Measurements from ENCODE around the gene JMJD8. TPM values are rescaled to one million over a fixed set of nuclear protein-coding genes. Genes with fewer than 3 reads are reported as not detected.

Gene JMJD8
- total RNA-seq, 2 donors from 2014 or later = 48.8 to 55.6 TPM

- no peak for DNase-seq
- H3K27ac ChIP-seq (ENCODE audit: low read depth, low read length) = no peak overlapping the region
- no peak overlapping the region for H3K4me3 Mint-ChIP-seq
- H3K4me1 ChIP-seq (ENCODE audit: control insufficient read depth, insufficient read depth, low read length) = no peaks in the 10 kb centered on the region
- no peak overlapping the region for H3K27ac Mint-ChIP-seq
- no peaks in the 10 kb centered on the region for H3K36me3 ChIP-seq (ENCODE audit: control insufficient read depth, insufficient read depth, low read length)
- H3K9ac ChIP-seq (ENCODE audit: extremely low read depth, low read length, poor library complexity, severe bottlenecking) = no peak overlapping the region
- H3K27me3 Mint-ChIP-seq (ENCODE audit: insufficient read depth) = no peaks in the 10 kb centered on the region
- peaks cover 3% of the 10 kb centered on the region for H3K4me1 Mint-ChIP-seq
- H3K9me3 Mint-ChIP-seq = no peaks in the 10 kb centered on the region
- 88 to 97% methylated on average over 5 to 6 of the region's 6 CpGs for WGBS, 2 experiments (ENCODE audit: insufficient coverage in 1 of 2, insufficient read length in 1 of 2)
- H3K4me3 ChIP-seq (ENCODE audit: low read length) = no peak overlapping the region
- TF ChIP-seq CTCF (conservative IDR thresholded peaks at IDR 0.05) = no peak
- H3K27me3 ChIP-seq (ENCODE audit: control insufficient read depth, insufficient read depth, low read length, poor library complexity, severe bottlenecking) = no peaks in the 10 kb centered on the region
- H3K9me3 ChIP-seq (ENCODE audit: control insufficient read depth, low read length) = no peaks in the 10 kb centered on the region
- H3K36me3 Mint-ChIP-seq (ENCODE audit: low read depth) = peaks cover 8% of the 10 kb centered on the region
These were observed 24.0 kb downstream of the JMJD8 start for GRCh38 chr16:660132-660458.

- H3K4me1 Mint-ChIP-seq = peaks cover 3% of the 10 kb centered on the region
- H3K4me1 ChIP-seq (ENCODE audit: control insufficient read depth, insufficient read depth, low read length) = no peaks in the 10 kb centered on the region
- H3K36me3 ChIP-seq (ENCODE audit: control insufficient read depth, insufficient read depth, low read length) = no peaks in the 10 kb centered on the region
- no peak for TF ChIP-seq CTCF (conservative IDR thresholded peaks at IDR 0.05)
- no peaks in the 10 kb centered on the region for H3K27me3 Mint-ChIP-seq (ENCODE audit: insufficient read depth)
- no peak overlapping the region for H3K4me3 ChIP-seq (ENCODE audit: low read length)
- H3K27ac ChIP-seq (ENCODE audit: low read depth, low read length) = no peak overlapping the region
- no peaks in the 10 kb centered on the region for H3K9me3 Mint-ChIP-seq
- no peak for DNase-seq
- no peak overlapping the region for H3K9ac ChIP-seq (ENCODE audit: extremely low read depth, low read length, poor library complexity, severe bottlenecking)
- H3K27me3 ChIP-seq (ENCODE audit: control insufficient read depth, insufficient read depth, low read length, poor library complexity, severe bottlenecking) = no peaks in the 10 kb centered on the region
- H3K4me3 Mint-ChIP-seq = no peak overlapping the region
- H3K36me3 Mint-ChIP-seq (ENCODE audit: low read depth) = peaks cover 8% of the 10 kb centered on the region
- WGBS, 2 experiments (ENCODE audit: insufficient coverage in 1 of 2, insufficient read length in 1 of 2) = 92 to 94% methylated on average over 8 to 20 of the region's 20 CpGs
- H3K27ac Mint-ChIP-seq = no peak overlapping the region
- no peaks in the 10 kb centered on the region for H3K9me3 ChIP-seq (ENCODE audit: control insufficient read depth, low read length)
These were observed 24.5 kb downstream of the JMJD8 start for GRCh38 chr16:659618-660017.

GRCh38 chr16:658679-659571, 25.2 kb downstream of the JMJD8 start:
- Histone ChIP-seq H3K36me3 (ENCODE audit: control insufficient read depth, insufficient read depth, low read length) (no peaks in the 10 kb centered on the region), H3K4me3 (ENCODE audit: low read length) (no peak overlapping the region), H3K9ac (ENCODE audit: extremely low read depth, low read length, poor library complexity, severe bottlenecking) (no peak overlapping the region), H3K4me1 (ENCODE audit: control insufficient read depth, insufficient read depth, low read length) (no peaks in the 10 kb centered on the region), H3K9me3 (ENCODE audit: control insufficient read depth, low read length) (no peaks in the 10 kb centered on the region), H3K27me3 (ENCODE audit: control insufficient read depth, insufficient read depth, low read length, poor library complexity, severe bottlenecking) (no peaks in the 10 kb centered on the region), H3K27ac (ENCODE audit: low read depth, low read length) (no peak overlapping the region)
- no peaks in the 10 kb centered on the region for H3K27me3 Mint-ChIP-seq (ENCODE audit: insufficient read depth)
- TF ChIP-seq CTCF (conservative IDR thresholded peaks at IDR 0.05) = no peak
- no peak for DNase-seq
- no peak overlapping the region for H3K4me3 Mint-ChIP-seq
- no peak overlapping the region for H3K27ac Mint-ChIP-seq
- H3K9me3 Mint-ChIP-seq = no peaks in the 10 kb centered on the region
- H3K36me3 Mint-ChIP-seq (ENCODE audit: low read depth) = peaks cover 7% of the 10 kb centered on the region
- H3K4me1 Mint-ChIP-seq = peaks cover 3% of the 10 kb centered on the region
- 92% methylated on average over 20 to 35 of the region's 35 CpGs for WGBS, 2 experiments (ENCODE audit: insufficient coverage in 1 of 2, insufficient read length in 1 of 2)
